SK-N-SH (cell line): ENCODE data around the gene SPINK1. TPM values are rescaled to one million over a fixed set of nuclear protein-coding genes. Genes with fewer than 3 reads are reported as not detected.

Experiments used
- CTCF ChIA-PET: fragments of 300-600, 350-600 bp; formaldehyde crosslinking; extraction: SDS; loops from one replicate; lab custom pipeline; 2021; lab: Yijun Ruan, JAX
- POLR2A ChIA-PET: fragments of 350-600 bp; sonication (Branson Sonifier 250); formaldehyde crosslinking; extraction: SDS; loops from one replicate; lab custom pipeline; 2020; ENCODE audit warnings: antibody characterized with exemption, inconsistent platforms; lab: Yijun Ruan, JAX
- DNase-seq: peaks from one replicate; pipeline ENCODE4 v3.0.0; 2012
- H2AFZ ChIP-seq: fragments of 200-600 bp; sonication (generic); 2 replicates; pipeline ENCODE4 v1.8.1; 2016; ENCODE audit warnings: antibody characterized with exemption, mild to moderate bottlenecking, low read depth
- H3F3A ChIP-seq: fragments of 200-600 bp; sonication (generic); replicated peaks from 2 replicates; pipeline ENCODE3; 2016; ENCODE audit warnings: antibody characterized with exemption, mild to moderate bottlenecking; ENCODE audit not compliant: insufficient read depth
- H3K27ac ChIP-seq, 2 experiments: fragments of 200-500 bp in 1 of 2; fragments of 200-600 bp in 1 of 2; sonication (Bioruptor generic) in 1 of 2; sonication (generic), shearing (Covaris generic) in 1 of 2; 2 replicates each; pipeline versions ENCODE4 v1.5.1 to v1.6.1; 2014 to 2016; ENCODE audit warnings: low read depth in 2 of 2, inconsistent platforms in 1 of 2, low read length in 1 of 2, mild to moderate bottlenecking in 1 of 2, mixed read lengths in 1 of 2
- H3K27me3 ChIP-seq: fragments of 200-600 bp; sonication (generic), shearing (Covaris generic); 2 replicates; pipeline ENCODE4 v1.6.1; 2016; ENCODE audit warnings: mixed run types; ENCODE audit not compliant: insufficient read depth
- H3K36me3 ChIP-seq, 2 experiments: fragments of 200-500 bp in 1 of 2; fragments of 200-600 bp in 1 of 2; sonication (Bioruptor generic) in 1 of 2; sonication (generic) in 1 of 2; replicated peaks in 1 of 2; 2 replicates each; pipeline versions ENCODE3 to v1.5.1; 2014 to 2016; ENCODE audit warnings: low read length in 1 of 2, mild to moderate bottlenecking in 1 of 2; ENCODE audit not compliant: insufficient read depth in 2 of 2, control insufficient read depth in 1 of 2
- H3K4me1 ChIP-seq, 2 experiments: fragments of 200-500 bp in 1 of 2; fragments of 200-600 bp in 1 of 2; sonication (Bioruptor generic) in 1 of 2; sonication (generic), shearing (Covaris generic) in 1 of 2; 2 replicates each; pipeline versions ENCODE4 v1.5.1 to v1.6.1; 2014 to 2016; ENCODE audit warnings: low read depth in 1 of 2, low read length in 1 of 2, mixed run types in 1 of 2; ENCODE audit not compliant: insufficient read depth in 2 of 2, control insufficient read depth in 1 of 2
- H3K4me2 ChIP-seq: fragments of 200-600 bp; sonication (generic), shearing (Covaris generic); 2 replicates; pipeline ENCODE4 v1.6.1; 2017; ENCODE audit warnings: mixed run types
- H3K4me3 ChIP-seq, 2 experiments: fragments of 200-500 bp in 1 of 2; fragments of 200-600 bp in 1 of 2; sonication (Bioruptor generic) in 1 of 2; sonication (generic), shearing (Covaris generic) in 1 of 2; 2 replicates each; pipeline versions ENCODE4 v1.5.1 to v1.8.1; 2014 to 2016; ENCODE audit warnings: low read depth in 2 of 2, inconsistent platforms in 1 of 2, low read length in 1 of 2, mild to moderate bottlenecking in 1 of 2, mixed read lengths in 1 of 2, moderate library complexity in 1 of 2
- H3K79me2 ChIP-seq: fragments of 200-600 bp; sonication (generic); 2 replicates; pipeline ENCODE4 v1.8.1; 2017; ENCODE audit warnings: mild to moderate bottlenecking; ENCODE audit not compliant: insufficient read depth
- H3K9ac ChIP-seq: fragments of 200-600 bp; sonication (generic); 2 replicates; pipeline ENCODE4 v1.6.1; 2017; ENCODE audit warnings: mixed run types
- H3K9me2 ChIP-seq: fragments of 200-600 bp; sonication (generic); 2 replicates; pipeline ENCODE4 v1.6.1; 2017; ENCODE audit warnings: mixed run types
- H3K9me3 ChIP-seq: fragments of 200-600 bp; sonication (generic); 2 replicates; pipeline ENCODE4 v1.6.1; 2017; ENCODE audit warnings: mixed run types, mild to moderate bottlenecking, moderate library complexity
- H4K20me1 ChIP-seq: fragments of 200-600 bp; sonication (generic); 2 replicates; pipeline ENCODE4 v1.6.1; 2017; ENCODE audit warnings: mild to moderate bottlenecking, mixed run types; ENCODE audit not compliant: insufficient read depth
- CHD2 ChIP-seq: fragments of 150-350 bp; IDR thresholded peaks from 2 replicates; pipeline ENCODE4 v1.6.1; 2018; ENCODE audit warnings: low read length; ENCODE audit not compliant: partially characterized antibody
- CTCF ChIP-seq: fragments of 200-600 bp; sonication (generic); IDR thresholded peaks from 2 replicates; pipeline ENCODE4 v1.6.1; 2017; ENCODE audit warnings: antibody characterized with exemption, mild to moderate bottlenecking, moderate library complexity
- ELF1 ChIP-seq: IDR thresholded peaks from 2 replicates; pipeline ENCODE4 v1.4.0; 2012
- EZH2phosphoT487 ChIP-seq: fragments of 200-600 bp; sonication (generic); IDR thresholded peaks from 2 replicates; pipeline ENCODE4 v1.6.1; 2017; ENCODE audit warnings: low read depth, mixed run types, mild to moderate bottlenecking, antibody characterized with exemption, moderate library complexity, borderline replicate concordance
- GATA2 ChIP-seq: sonication (generic); formaldehyde crosslinking; IDR thresholded peaks from 2 replicates; pipeline ENCODE4 v1.5.0; 2020; ENCODE audit warnings: mild to moderate bottlenecking, missing genetic modification reagents
- JUND ChIP-seq: IDR thresholded peaks from 2 replicates; pipeline ENCODE4 v1.4.0; 2012
- MAX ChIP-seq: IDR thresholded peaks from 2 replicates; pipeline ENCODE4 v1.4.0; 2012; ENCODE audit warnings: low read depth
- NFIC ChIP-seq: IDR thresholded peaks from 2 replicates; pipeline ENCODE4 v1.4.0; 2012; ENCODE audit warnings: borderline replicate concordance
- REST ChIP-seq: IDR thresholded peaks from 2 replicates; pipeline ENCODE4 v1.6.1; 2012; ENCODE audit warnings: mild to moderate bottlenecking, low read depth, low read length, moderate library complexity
- SMC3 ChIP-seq: IDR thresholded peaks from 2 replicates; pipeline ENCODE4 v1.6.1; 2012; ENCODE audit warnings: low read depth, low read length, improper control_type of control experiment
- TAF1 ChIP-seq: IDR thresholded peaks from 2 replicates; pipeline ENCODE4 v1.6.1; 2012; ENCODE audit warnings: low read depth, mild to moderate bottlenecking, low read length, moderate library complexity, borderline replicate concordance
- TEAD4 ChIP-seq: IDR thresholded peaks from 2 replicates; pipeline ENCODE4 v1.4.0; 2012; ENCODE audit warnings: mild to moderate bottlenecking, borderline replicate concordance; ENCODE audit not compliant: insufficient read depth
- USF2 ChIP-seq: fragments of 150-350 bp; IDR thresholded peaks from 2 replicates; pipeline ENCODE4 v1.6.1; 2017; ENCODE audit warnings: antibody characterized with exemption, low read length, low read depth, borderline replicate concordance
- YY1 ChIP-seq: IDR thresholded peaks from 2 replicates; pipeline ENCODE4 v1.4.0; 2012; ENCODE audit warnings: low read depth, mild to moderate bottlenecking
- ZBTB33 ChIP-seq: IDR thresholded peaks from 2 replicates; pipeline ENCODE4 v1.4.0; 2012; ENCODE audit warnings: low read depth, borderline replicate concordance
- WGBS: methylation state at CpG from one replicate; pipeline ENCODE4 v1.1.6; 2017; ENCODE audit warnings: low lambda C conversion rate; 5-methylcytosine and 5-hydroxymethylcytosine counted together
- polyA plus RNA-seq, 3 experiments: library from polyadenylated mRNA; depleted of rRNA; stranded (reverse); fragments of >200 nt; gene quantifications; 2 replicates each; pipeline ENCODE4 v1.2.3, GENCODE V29; 2012

SPINK1 gene
- polyA plus RNA-seq, 1 of the 3 experiments (the other 2 are of a cell fraction), result not detected

GRCh38 chr5:147804334-147804733 is 27.1 kb downstream of the SPINK1 start:
- H3K4me2 ChIP-seq, result no peak overlapping the region
- peaks cover 0 to 11% of the 10 kb centered on the region in 2 experiments; a peak in 2 of 4 replicates for H3K4me1 ChIP-seq
- H3K79me2 ChIP-seq, result no peaks in the 10 kb centered on the region
- no peak for DNase-seq
- no peak overlapping the region for H3K9ac ChIP-seq
- no peaks in the 10 kb centered on the region for H3K27me3 ChIP-seq
- CTCF ChIA-PET, result interaction anchor here (0.6 to 3.3 kb wide), 4 partner anchors 18 to 591 kb away, joined by 3 to 24 read pairs (median 10); no protein-coding TSS in a partner anchor
- H3K27ac ChIP-seq, result no peak overlapping the region
- H3K9me2 ChIP-seq, result no peaks in the 10 kb centered on the region
- H4K20me1 ChIP-seq, result no peaks in the 10 kb centered on the region
- no peak overlapping the region for H2AFZ ChIP-seq
- no peaks in the 10 kb centered on the region for H3K9me3 ChIP-seq
- POLR2A ChIA-PET, result no interaction called here
- H3K36me3 ChIP-seq, result no peaks in the 10 kb centered on the region
- H3F3A ChIP-seq, result no peaks in the 10 kb centered on the region
- no peak overlapping the region for H3K4me3 ChIP-seq
- TF ChIP-seq YY1 (no peak), ZBTB33 (no peak), USF2 (no peak)
- 51% methylated on average over 3 of the region's 3 CpGs for WGBS

- Histone ChIP-seq H4K20me1 (no peaks in the 10 kb centered on the region), H3K27me3 (no peaks in the 10 kb centered on the region), H3K9ac (no peak overlapping the region), H3K36me3 (no peaks in the 10 kb centered on the region), H3K9me2 (no peaks in the 10 kb centered on the region), H3K9me3 (no peaks in the 10 kb centered on the region), H3K4me1 (peaks cover 0 to 11% of the 10 kb centered on the region in 2 experiments; a peak in 2 of 4 replicates), H3K4me2 (no peak overlapping the region), H3K4me3 (no peak overlapping the region), H2AFZ (no peak overlapping the region), H3K79me2 (no peaks in the 10 kb centered on the region), H3F3A (no peaks in the 10 kb centered on the region), H3K27ac (no peak overlapping the region)
- no peak for DNase-seq
- POLR2A ChIA-PET, result no interaction called here
- TF ChIP-seq NFIC (no peak), JUND (no peak), MAX (no peak), CHD2 (no peak), TEAD4 (no peak), CTCF (no peak), SMC3 (no peak), EZH2phosphoT487 (no peak), GATA2 (CRISPR knock-in tag) (no peak), REST (no peak), ELF1 (no peak), TAF1 (no peak)
- 0% methylated on average over 1 of the region's 1 CpG for WGBS
- CTCF ChIA-PET, result interaction anchor here (0.6 to 3.3 kb wide), 4 partner anchors 19 to 590 kb away, joined by 3 to 24 read pairs (median 10); no protein-coding TSS in a partner anchor
Measured at GRCh38 chr5:147803926-147804325, 27.5 kb downstream of the SPINK1 start.
